Measurements from ENCODE around the gene CEP152. TPM values are rescaled to one million over a fixed set of nuclear protein-coding genes. Genes with fewer than 3 reads are reported as not detected.
A peak's percentile ranks its signal among the peaks of the same experiment; 100 is the strongest.

Gene CEP152
- total RNA-seq, 1 donor from 2014 or later, result 15.4 TPM

- no peak for DNase-seq
- ChIA-PET CTCF (no interaction called here), POLR2A (no interaction called here)
- no peaks in the 10 kb centered on the region for H3K36me3 Mint-ChIP-seq (ENCODE audit: low read depth)
- no peaks in the 10 kb centered on the region for H3K4me1 Mint-ChIP-seq
- intact Hi-C loops (cut with micrococcal nuclease), result no loop called here
- no peak overlapping the region for H3K27ac Mint-ChIP-seq
- no peak overlapping the region for H3K4me3 Mint-ChIP-seq
- ATAC-seq (ENCODE audit: low read depth), result no peak
- H3K27me3 Mint-ChIP-seq, result no peaks in the 10 kb centered on the region
- peaks cover 14% of the 10 kb centered on the region for H3K9me3 Mint-ChIP-seq
- TF ChIP-seq CTCF (IDR thresholded peaks at IDR 0.05), result no peak
Observed at GRCh38 chr15:48705381-48705780, 105.5 kb downstream of the CEP152 start.

- CTCF ChIA-PET, result no interaction called here
- peaks cover 14% of the 10 kb centered on the region for H3K9me3 Mint-ChIP-seq
- no peaks in the 10 kb centered on the region for H3K4me1 Mint-ChIP-seq
- POLR2A ChIA-PET, result no interaction called here
- no peaks in the 10 kb centered on the region for H3K27me3 Mint-ChIP-seq
- DNase-seq (no peak), ATAC-seq (ENCODE audit: low read depth) (no peak)
- no peak overlapping the region for H3K27ac Mint-ChIP-seq
- no peak for TF ChIP-seq CTCF (IDR thresholded peaks at IDR 0.05)
- H3K36me3 Mint-ChIP-seq (ENCODE audit: low read depth), result no peaks in the 10 kb centered on the region
- intact Hi-C loops (cut with micrococcal nuclease), result no loop called here
- no peak overlapping the region for H3K4me3 Mint-ChIP-seq
Observed at GRCh38 chr15:48703544-48703943, 107.3 kb downstream of the CEP152 start.

GRCh38 chr15:48702569-48703236 lies 108.2 kb downstream of the CEP152 start:
- no peaks in the 10 kb centered on the region for H3K36me3 Mint-ChIP-seq (ENCODE audit: low read depth)
- peaks cover 14% of the 10 kb centered on the region for H3K9me3 Mint-ChIP-seq
- TF ChIP-seq CTCF (IDR thresholded peaks at IDR 0.05), result no peak
- intact Hi-C loops (cut with micrococcal nuclease), result no loop called here
- H3K4me3 Mint-ChIP-seq, result no peak overlapping the region
- no peaks in the 10 kb centered on the region for H3K27me3 Mint-ChIP-seq
- DNase-seq (no peak), ATAC-seq (ENCODE audit: low read depth) (no peak)
- ChIA-PET CTCF (no interaction called here), POLR2A (no interaction called here)
- no peaks in the 10 kb centered on the region for H3K4me1 Mint-ChIP-seq
- H3K27ac Mint-ChIP-seq, result no peak overlapping the region

- H3K36me3 Mint-ChIP-seq (ENCODE audit: low read depth), result no peaks in the 10 kb centered on the region
- intact Hi-C loops (cut with micrococcal nuclease), result no loop called here
- no peaks in the 10 kb centered on the region for H3K4me1 Mint-ChIP-seq
- ChIA-PET CTCF (no interaction called here), POLR2A (no interaction called here)
- no peak for TF ChIP-seq CTCF (IDR thresholded peaks at IDR 0.05)
- DNase-seq, result no peak
- H3K27me3 Mint-ChIP-seq, result no peaks in the 10 kb centered on the region
- peak; percentile 21 for ATAC-seq (ENCODE audit: low read depth)
- no peak overlapping the region for H3K4me3 Mint-ChIP-seq
- H3K9me3 Mint-ChIP-seq, result no peaks in the 10 kb centered on the region
- no peak overlapping the region for H3K27ac Mint-ChIP-seq
Observed at GRCh38 chr15:48696627-48697312, 114.1 kb downstream of the CEP152 start.

- CTCF ChIA-PET, result no interaction called here
Observed at GRCh38 chr15:48695827-48696573, 114.9 kb downstream of the CEP152 start.

More at GRCh38 chr15:48695827-48696573, 114.9 kb downstream of the CEP152 start:
- no peak overlapping the region for H3K4me3 Mint-ChIP-seq
- no peaks in the 10 kb centered on the region for H3K36me3 Mint-ChIP-seq (ENCODE audit: low read depth)
- no peaks in the 10 kb centered on the region for H3K27me3 Mint-ChIP-seq
- H3K9me3 Mint-ChIP-seq, result no peaks in the 10 kb centered on the region
- no peak for TF ChIP-seq CTCF (IDR thresholded peaks at IDR 0.05)
- no peaks in the 10 kb centered on the region for H3K4me1 Mint-ChIP-seq
- ATAC-seq (ENCODE audit: low read depth) (no peak), DNase-seq (no peak)
- intact Hi-C loops (cut with micrococcal nuclease), result no loop called here
- no peak overlapping the region for H3K27ac Mint-ChIP-seq
- POLR2A ChIA-PET, result no interaction called here

All from activated B cell treated with CpG ODN at 0.5 μM for 24 hours (primary cell).